ENCODE data around the gene C7orf25.

The C7orf25 gene

GRCh38 chr7:42911454-42912447 is at the start of gene C7orf25:
Gene C7orf25 (minus strand): TSS chr7:42912070. CDS start chr7:42910900, 1,170 bp downstream.
- DNase-seq: peak; percentile 88

- DNase-seq: no peak
Measured at GRCh38 chr7:42961170-42961569, 49.3 kb upstream of the C7orf25 start.

GRCh38 chr7:42960762-42961161 is 48.9 kb upstream of the C7orf25 start:
- no peak for DNase-seq

GRCh38 chr7:42959549-42959948 is 47.7 kb upstream of the C7orf25 start:
- no peak for DNase-seq

- DNase-seq: no peak
Measured at GRCh38 chr7:42956062-42956461, 44.2 kb upstream of the C7orf25 start.

- no peak for DNase-seq
Measured at GRCh38 chr7:42953994-42954393, 42.1 kb upstream of the C7orf25 start.

GRCh38 chr7:42952328-42952727 is 40.5 kb upstream of the C7orf25 start:
- no peak for DNase-seq

- no peak for DNase-seq
Measured at GRCh38 chr7:42950417-42950816, 38.5 kb upstream of the C7orf25 start.

- DNase-seq: no peak
Measured at GRCh38 chr7:42947521-42947920, 35.7 kb upstream of the C7orf25 start.

GRCh38 chr7:42946627-42946950 is 34.7 kb upstream of the C7orf25 start:
- DNase-seq: no peak

- no peak for DNase-seq
Measured at GRCh38 chr7:42945821-42946626, 34.2 kb upstream of the C7orf25 start.

- no peak for DNase-seq
Measured at GRCh38 chr7:42940985-42941847, 29.3 kb upstream of the C7orf25 start.

GRCh38 chr7:42939457-42940240 is 27.8 kb upstream of the C7orf25 start:
- DNase-seq: no peak

- no peak for DNase-seq
Measured at GRCh38 chr7:42935861-42936260, 24.0 kb upstream of the C7orf25 start.

GRCh38 chr7:42934291-42934690 is 22.4 kb upstream of the C7orf25 start:
- no peak for DNase-seq

- no peak for DNase-seq
Measured at GRCh38 chr7:42932811-42933591, 21.1 kb upstream of the C7orf25 start.

- DNase-seq: peak; percentile 97
Measured at GRCh38 chr7:42931834-42932651, 20.2 kb upstream of the C7orf25 start, which contains the start of the genes MRPL32 and PSMA2. Gene MRPL32 (plus strand): TSS chr7:42932376. CDS start chr7:42932387, 11 bp downstream. Gene PSMA2 (minus strand): TSS chr7:42932174. CDS start chr7:42932158, 16 bp downstream.

- DNase-seq: no peak
Measured at GRCh38 chr7:42931447-42931833, 19.6 kb upstream of the C7orf25 start.

- no peak for DNase-seq
Measured at GRCh38 chr7:42930889-42931288, 19.0 kb upstream of the C7orf25 start.

GRCh38 chr7:42929449-42929848 is 17.6 kb upstream of the C7orf25 start:
- DNase-seq: no peak

Measured in NCI-H1417 treated with DMSO at 0.1 percent for 48 hours (cell line).